Type B pancreatic cell (in vitro differentiated cells): ENCODE measurements around the gene SV2C. TPM values are rescaled to one million over a fixed set of nuclear protein-coding genes. Genes with fewer than 3 reads are reported as not detected.

ENCODE experiments used
- DNase-seq: peaks from one replicate; pipeline ENCODE4 v3.0.0; 2021; ENCODE audit warnings: mixed read lengths; ENCODE audit not compliant: unreplicated experiment; ENCODE audit errors: extremely low spot score
- H3K27ac Mint-ChIP-seq: 2 replicates; pipeline ENCODE4 v1.8.0; 2021; ENCODE audit warnings: mild to moderate bottlenecking, mixed read lengths
- H3K27me3 Mint-ChIP-seq: 2 replicates; pipeline ENCODE4 v1.8.0; 2021; ENCODE audit warnings: mixed read lengths
- H3K36me3 Mint-ChIP-seq: 2 replicates; pipeline ENCODE4 v1.8.0; 2021; ENCODE audit warnings: mixed read lengths
- H3K4me1 Mint-ChIP-seq: one replicate; pipeline ENCODE4 v1.8.0; 2021; ENCODE audit warnings: mixed read lengths; ENCODE audit not compliant: unreplicated experiment
- H3K4me3 Mint-ChIP-seq: 2 replicates; pipeline ENCODE4 v1.8.0; 2021; ENCODE audit warnings: mild to moderate bottlenecking, mixed read lengths
- H3K9me3 Mint-ChIP-seq: 2 replicates; pipeline ENCODE4 v1.8.0; 2021; ENCODE audit warnings: mixed read lengths
- total RNA-seq: library from RNA; stranded (reverse); gene quantifications from 2 replicates; pipeline ENCODE4 v1.2.1, GENCODE V29; 2021; ENCODE audit warnings: low replicate concordance
- TF ChIP-seq, protein P1 (sequence below): fragments of 200-600 bp; sonication (generic); conservative IDR thresholded peaks from 2 replicates; pipeline ENCODE4 v1.5.0; 2021; ENCODE audit warnings: antibody characterized with exemption, mild to moderate bottlenecking

The SV2C gene
- total RNA-seq, 1 donor from 2014 or later, result 6.9 TPM

GRCh38 chr5:76153271-76153670 lies 70.1 kb downstream of the SV2C start:
- peaks cover 13% of the 10 kb centered on the region for H3K27me3 Mint-ChIP-seq
- peaks cover 15% of the 10 kb centered on the region for H3K4me1 Mint-ChIP-seq
- no peak overlapping the region for H3K27ac Mint-ChIP-seq
- TF ChIP-seq, protein P1, sequence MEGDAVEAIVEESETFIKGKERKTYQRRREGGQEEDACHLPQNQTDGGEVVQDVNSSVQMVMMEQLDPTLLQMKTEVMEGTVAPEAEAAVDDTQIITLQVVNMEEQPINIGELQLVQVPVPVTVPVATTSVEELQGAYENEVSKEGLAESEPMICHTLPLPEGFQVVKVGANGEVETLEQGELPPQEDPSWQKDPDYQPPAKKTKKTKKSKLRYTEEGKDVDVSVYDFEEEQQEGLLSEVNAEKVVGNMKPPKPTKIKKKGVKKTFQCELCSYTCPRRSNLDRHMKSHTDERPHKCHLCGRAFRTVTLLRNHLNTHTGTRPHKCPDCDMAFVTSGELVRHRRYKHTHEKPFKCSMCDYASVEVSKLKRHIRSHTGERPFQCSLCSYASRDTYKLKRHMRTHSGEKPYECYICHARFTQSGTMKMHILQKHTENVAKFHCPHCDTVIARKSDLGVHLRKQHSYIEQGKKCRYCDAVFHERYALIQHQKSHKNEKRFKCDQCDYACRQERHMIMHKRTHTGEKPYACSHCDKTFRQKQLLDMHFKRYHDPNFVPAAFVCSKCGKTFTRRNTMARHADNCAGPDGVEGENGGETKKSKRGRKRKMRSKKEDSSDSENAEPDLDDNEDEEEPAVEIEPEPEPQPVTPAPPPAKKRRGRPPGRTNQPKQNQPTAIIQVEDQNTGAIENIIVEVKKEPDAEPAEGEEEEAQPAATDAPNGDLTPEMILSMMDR, result no peak
- no peak overlapping the region for H3K4me3 Mint-ChIP-seq
- H3K36me3 Mint-ChIP-seq, result no peaks in the 10 kb centered on the region
- H3K9me3 Mint-ChIP-seq, result no peaks in the 10 kb centered on the region
- no peak for DNase-seq

DNA sequence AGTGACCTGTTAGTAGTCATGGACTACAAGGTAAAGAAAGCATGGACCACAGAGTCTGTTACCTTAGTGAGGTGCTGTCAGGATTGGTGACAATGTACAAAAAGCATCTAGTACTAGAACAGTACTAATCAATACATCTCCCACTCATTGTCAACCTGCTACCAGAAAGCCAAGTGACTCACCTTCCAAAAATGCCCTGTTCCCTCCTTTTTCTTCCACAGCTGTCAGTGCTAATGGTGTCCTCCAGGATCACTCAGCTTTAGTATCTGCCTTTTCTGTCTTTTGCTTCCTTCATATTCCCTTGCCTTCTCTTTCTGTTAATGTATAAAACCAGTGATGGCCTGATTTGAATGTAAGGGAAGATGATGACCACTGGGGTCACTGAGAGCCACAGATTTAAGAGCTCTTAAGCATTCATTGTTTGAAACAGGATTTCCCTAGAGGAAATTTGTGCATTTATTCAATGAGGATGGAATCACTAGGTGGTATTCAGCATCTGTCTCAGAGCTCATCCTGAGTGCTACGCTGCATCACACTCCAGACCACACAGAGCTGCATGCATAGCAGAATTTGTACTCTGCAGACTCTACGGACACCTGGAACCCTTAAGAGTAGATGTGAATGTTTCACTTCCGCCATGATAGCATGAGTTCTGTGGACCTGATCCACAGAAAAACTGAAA lies 71.0 kb downstream of the SV2C start:
- no peaks in the 10 kb centered on the region for H3K36me3 Mint-ChIP-seq
- H3K27me3 Mint-ChIP-seq, result peaks cover 13% of the 10 kb centered on the region
- DNase-seq, result no peak
- no peak overlapping the region for H3K27ac Mint-ChIP-seq
- TF ChIP-seq, protein P1, result no peak
- H3K4me3 Mint-ChIP-seq, result no peak overlapping the region
- H3K4me1 Mint-ChIP-seq, result peaks cover 13% of the 10 kb centered on the region
- no peaks in the 10 kb centered on the region for H3K9me3 Mint-ChIP-seq

- TF ChIP-seq, protein P1, result no peak
- no peak for DNase-seq
- Mint-ChIP-seq H3K36me3 (no peaks in the 10 kb centered on the region), H3K27ac (no peak overlapping the region), H3K4me1 (peaks cover 5% of the 10 kb centered on the region), H3K4me3 (no peak overlapping the region), H3K27me3 (peaks cover 13% of the 10 kb centered on the region), H3K9me3 (no peaks in the 10 kb centered on the region)
Observed at GRCh38 chr5:76155536-76155935, 72.4 kb downstream of the SV2C start.

- TF ChIP-seq, protein P1, result no peak
- no peak for DNase-seq
- H3K36me3 Mint-ChIP-seq, result no peaks in the 10 kb centered on the region
- H3K4me1 Mint-ChIP-seq, result no peaks in the 10 kb centered on the region
- no peak overlapping the region for H3K4me3 Mint-ChIP-seq
- H3K27ac Mint-ChIP-seq, result no peak overlapping the region
- no peaks in the 10 kb centered on the region for H3K9me3 Mint-ChIP-seq
- H3K27me3 Mint-ChIP-seq, result peaks cover 7% of the 10 kb centered on the region
Observed at GRCh38 chr5:76162335-76162734, 79.2 kb downstream of the SV2C start.

DNA sequence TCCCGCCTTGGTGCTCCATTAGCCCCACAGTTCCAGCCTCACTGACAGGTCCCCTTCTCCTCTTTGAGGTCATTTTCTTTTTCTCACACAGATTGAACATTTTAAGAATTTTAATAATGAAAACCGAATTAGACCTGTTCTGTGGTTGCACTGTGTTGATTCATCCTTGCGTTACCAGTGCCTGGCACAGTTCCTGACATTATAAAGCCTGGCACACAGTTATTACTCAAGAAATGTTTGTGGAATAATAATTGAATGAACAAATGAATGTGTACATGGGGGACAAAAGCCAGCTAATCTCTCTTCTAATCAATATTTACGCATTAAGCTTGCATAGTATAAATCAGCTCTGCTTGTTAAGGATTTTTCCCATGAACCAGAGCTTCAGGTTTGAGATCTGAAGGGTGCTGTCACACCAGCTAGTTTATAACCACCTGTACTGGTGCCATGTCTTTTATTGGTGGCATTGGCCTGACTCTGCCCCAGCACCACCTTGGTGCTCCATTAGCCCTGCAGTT lies 80.0 kb downstream of the SV2C start:
- Mint-ChIP-seq H3K27me3 (peaks cover 7% of the 10 kb centered on the region), H3K4me1 (no peaks in the 10 kb centered on the region), H3K9me3 (no peaks in the 10 kb centered on the region), H3K4me3 (no peak overlapping the region), H3K36me3 (no peaks in the 10 kb centered on the region), H3K27ac (no peak overlapping the region)
- TF ChIP-seq, protein P1, result no peak
- DNase-seq, result no peak
